Left ventricle myocardium inferior (tissue), 1 donor: ENCODE measurements around the gene DNAH11. TPM values are rescaled to one million over a fixed set of nuclear protein-coding genes. Genes with fewer than 3 reads are reported as not detected.

Experiments
- DNase-seq: peaks from one replicate; pipeline ENCODE4 v3.0.0-alpha.2; 2020
- H3K27ac ChIP-seq: fragments of 200-600 bp; replicated peaks from 2 replicates; pipeline ENCODE4 v1.8.0; 2021
- H3K27me3 ChIP-seq: fragments of 200-600 bp; 2 replicates; pipeline ENCODE4 v1.8.0; 2021; ENCODE audit warnings: low read depth
- H3K36me3 ChIP-seq: fragments of 200-600 bp; 2 replicates; pipeline ENCODE4 v1.8.0; 2021
- H3K4me1 ChIP-seq: fragments of 200-600 bp; 2 replicates; pipeline ENCODE4 v1.8.0; 2021
- H3K4me3 ChIP-seq: fragments of 200-600 bp; 2 replicates; pipeline ENCODE4 v1.8.0; 2021; ENCODE audit warnings: mild to moderate bottlenecking, moderate library complexity
- H3K9me3 ChIP-seq: fragments of 200-600 bp; replicated peaks from 2 replicates; pipeline ENCODE4 v1.8.0; 2021
- intact Hi-C: fragments of 100-400 bp; cut with micrococcal nuclease; formaldehyde crosslinking; loops from one replicate; pipeline ENCODE4 v1.11.0; 2022
- total RNA-seq: library from RNA; stranded (reverse); fragmentation: NEBNext Ultra II Directional; extraction: Animal tissue kit (Norgen Biotek cat#: 25700); gene quantifications from one replicate; pipeline ENCODE4 v1.2.1, GENCODE V29; 2021
- TF ChIP-seq, protein P1 (sequence below): fragments of 200-600 bp; IDR thresholded peaks from 2 replicates; pipeline ENCODE4 v1.8.0; 2021; ENCODE audit warnings: antibody characterized with exemption, mild to moderate bottlenecking, borderline replicate concordance
- donor health status: DM: no; HTN: yes; CAD: no; lungs with severe emphysema.

DNAH11 gene
- total RNA-seq, 1 donor from 2014 or later = 0.74 TPM

DNA sequence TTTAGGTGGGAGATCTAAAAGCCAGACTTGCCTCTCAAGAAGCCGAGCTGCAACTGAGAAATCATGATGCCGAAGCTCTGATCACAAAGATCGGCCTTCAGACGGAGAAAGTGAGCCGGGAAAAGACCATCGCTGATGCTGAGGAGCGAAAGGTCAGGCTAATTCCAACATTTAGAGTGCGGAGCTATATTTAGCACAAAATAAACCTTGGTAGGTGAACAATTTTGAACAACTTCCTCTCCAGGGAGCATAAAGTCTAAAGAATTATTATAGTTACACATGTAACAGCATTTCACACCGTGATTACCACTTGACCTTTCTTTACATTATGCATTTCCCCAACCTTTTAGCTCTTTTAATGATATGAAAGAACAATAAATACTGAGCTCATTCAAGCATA lies 236.1 kb downstream of the DNAH11 start:
- Histone ChIP-seq H3K36me3 (no peaks in the 10 kb centered on the region), H3K27ac (no peak overlapping the region), H3K9me3 (no peaks in the 10 kb centered on the region), H3K27me3 (no peaks in the 10 kb centered on the region), H3K4me3 (no peak overlapping the region), H3K4me1 (no peaks in the 10 kb centered on the region)
- intact Hi-C loops = no loop called here
- DNase-seq = no peak
- TF ChIP-seq, protein P1, sequence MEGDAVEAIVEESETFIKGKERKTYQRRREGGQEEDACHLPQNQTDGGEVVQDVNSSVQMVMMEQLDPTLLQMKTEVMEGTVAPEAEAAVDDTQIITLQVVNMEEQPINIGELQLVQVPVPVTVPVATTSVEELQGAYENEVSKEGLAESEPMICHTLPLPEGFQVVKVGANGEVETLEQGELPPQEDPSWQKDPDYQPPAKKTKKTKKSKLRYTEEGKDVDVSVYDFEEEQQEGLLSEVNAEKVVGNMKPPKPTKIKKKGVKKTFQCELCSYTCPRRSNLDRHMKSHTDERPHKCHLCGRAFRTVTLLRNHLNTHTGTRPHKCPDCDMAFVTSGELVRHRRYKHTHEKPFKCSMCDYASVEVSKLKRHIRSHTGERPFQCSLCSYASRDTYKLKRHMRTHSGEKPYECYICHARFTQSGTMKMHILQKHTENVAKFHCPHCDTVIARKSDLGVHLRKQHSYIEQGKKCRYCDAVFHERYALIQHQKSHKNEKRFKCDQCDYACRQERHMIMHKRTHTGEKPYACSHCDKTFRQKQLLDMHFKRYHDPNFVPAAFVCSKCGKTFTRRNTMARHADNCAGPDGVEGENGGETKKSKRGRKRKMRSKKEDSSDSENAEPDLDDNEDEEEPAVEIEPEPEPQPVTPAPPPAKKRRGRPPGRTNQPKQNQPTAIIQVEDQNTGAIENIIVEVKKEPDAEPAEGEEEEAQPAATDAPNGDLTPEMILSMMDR = no peak

DNA sequence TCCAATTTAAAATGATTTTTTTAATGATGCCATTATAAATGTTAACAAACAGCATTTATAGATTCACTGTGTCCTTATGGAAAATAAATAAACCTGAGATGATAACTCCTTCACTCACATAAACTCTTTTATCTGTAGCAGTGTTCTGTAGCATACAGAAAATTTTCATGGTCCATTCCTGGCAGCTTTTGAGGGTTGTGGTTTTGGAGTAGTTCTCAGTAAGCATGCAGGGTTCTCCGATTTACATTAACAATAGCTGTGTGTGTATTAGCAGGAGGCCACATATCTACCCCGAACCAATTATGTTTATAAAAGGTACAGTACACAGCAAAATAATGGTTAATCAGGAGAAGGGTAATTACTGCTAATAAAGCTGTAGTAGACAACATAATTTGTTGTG lies 240.2 kb downstream of the DNAH11 start:
- Histone ChIP-seq H3K27me3 (no peaks in the 10 kb centered on the region), H3K4me1 (no peaks in the 10 kb centered on the region), H3K9me3 (no peaks in the 10 kb centered on the region), H3K4me3 (no peak overlapping the region), H3K27ac (no peak overlapping the region), H3K36me3 (no peaks in the 10 kb centered on the region)
- TF ChIP-seq, protein P1 = no peak
- DNase-seq = no peak
- intact Hi-C loops = no loop called here

DNA sequence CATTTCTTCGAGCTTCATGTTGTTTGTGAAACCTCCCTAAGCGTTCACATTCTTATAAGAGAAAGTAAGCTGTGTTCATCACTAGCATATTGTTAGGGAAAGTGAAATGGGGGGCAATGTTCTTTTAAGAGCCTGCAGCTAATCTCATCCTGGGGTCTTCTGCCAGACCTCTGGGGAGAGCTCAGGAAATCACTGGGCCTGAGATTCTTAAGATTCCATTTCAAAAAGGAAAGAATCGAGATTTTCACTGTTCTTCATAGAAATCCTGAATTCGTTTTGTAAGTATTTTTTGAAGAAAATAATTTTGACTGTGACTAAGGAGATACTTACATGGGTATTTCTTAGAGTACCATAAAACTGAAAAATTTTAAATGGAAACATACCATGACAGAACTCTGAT lies 242.2 kb downstream of the DNAH11 start:
- no peak for DNase-seq
- Histone ChIP-seq H3K4me1 (no peaks in the 10 kb centered on the region), H3K4me3 (no peak overlapping the region), H3K27me3 (no peaks in the 10 kb centered on the region), H3K36me3 (no peaks in the 10 kb centered on the region), H3K9me3 (no peaks in the 10 kb centered on the region), H3K27ac (no peak overlapping the region)
- TF ChIP-seq, protein P1 = no peak
- intact Hi-C loops = no loop called here

DNA sequence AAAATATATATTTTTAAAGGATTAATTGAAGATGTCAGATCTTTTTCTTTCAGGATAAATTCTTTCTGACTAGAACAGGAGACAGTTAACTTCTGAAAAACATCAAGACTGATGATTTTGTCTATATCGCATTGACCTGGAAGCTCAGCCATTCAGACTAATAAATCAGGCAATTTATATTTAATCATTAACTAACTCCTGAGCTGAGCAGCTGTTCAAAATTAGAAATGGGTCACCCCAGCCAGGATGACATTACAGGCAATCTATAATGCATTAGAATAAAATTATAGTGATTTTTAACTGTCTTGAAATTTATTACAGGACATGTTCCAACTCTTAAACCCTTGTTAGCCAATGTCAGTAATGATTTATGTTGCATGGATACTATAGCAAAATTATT lies 263.0 kb downstream of the DNAH11 start:
- TF ChIP-seq, protein P1 = no peak

DNA sequence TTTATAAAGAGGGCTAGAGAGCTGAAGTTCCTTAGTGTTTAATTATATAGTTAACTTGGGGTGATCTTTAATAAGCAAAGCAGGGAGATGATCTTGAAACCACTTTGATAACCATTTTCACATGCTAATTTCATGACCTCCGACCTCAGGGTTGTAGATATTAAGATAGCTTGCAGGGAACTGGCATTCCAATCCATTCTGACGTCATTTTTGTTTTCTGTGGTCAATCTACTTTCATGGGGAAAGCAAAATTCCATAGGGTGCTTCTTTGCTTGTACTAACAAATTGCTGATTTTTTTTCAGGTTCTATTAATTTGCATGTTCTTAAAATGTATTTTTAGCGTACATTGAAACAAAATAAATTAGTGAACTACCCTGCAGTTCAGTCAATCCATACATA lies 263.5 kb downstream of the DNAH11 start:
- no peaks in the 10 kb centered on the region for H3K27me3 ChIP-seq
- H3K27ac ChIP-seq = no peak overlapping the region
- H3K9me3 ChIP-seq = no peaks in the 10 kb centered on the region
- no peaks in the 10 kb centered on the region for H3K36me3 ChIP-seq
- no peaks in the 10 kb centered on the region for H3K4me1 ChIP-seq
- TF ChIP-seq, protein P1 = no peak
- no peak overlapping the region for H3K4me3 ChIP-seq
- intact Hi-C loops = no loop called here
- no peak for DNase-seq

More for the DNA sequence above, 263.0 kb downstream of the DNAH11 start:
- Histone ChIP-seq H3K4me1 (no peaks in the 10 kb centered on the region), H3K27me3 (no peaks in the 10 kb centered on the region), H3K9me3 (no peaks in the 10 kb centered on the region), H3K27ac (no peak overlapping the region), H3K4me3 (no peak overlapping the region), H3K36me3 (no peaks in the 10 kb centered on the region)
- intact Hi-C loops = no loop called here
- no peak for DNase-seq

DNA sequence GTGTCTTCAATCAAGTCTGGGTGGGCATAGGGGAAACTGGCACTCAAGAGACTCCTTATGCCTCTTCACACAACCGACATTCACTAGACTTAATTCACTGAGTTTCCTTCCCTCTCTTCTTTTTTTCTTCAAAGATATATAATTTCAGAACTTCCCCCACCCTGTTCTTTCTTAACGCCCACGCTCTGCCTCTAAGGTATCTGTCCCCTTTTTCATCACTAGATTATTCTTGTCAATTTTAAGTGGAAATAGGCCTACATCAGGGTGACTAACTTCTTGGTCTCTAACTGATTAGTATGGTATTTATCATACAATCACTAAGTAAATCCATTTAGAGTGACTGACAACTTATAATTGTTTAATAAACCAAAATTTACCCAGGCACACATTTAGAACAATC lies 276.2 kb downstream of the DNAH11 start:
- TF ChIP-seq, protein P1 = no peak
- H3K4me1 ChIP-seq = no peaks in the 10 kb centered on the region
- H3K9me3 ChIP-seq = no peaks in the 10 kb centered on the region
- no peaks in the 10 kb centered on the region for H3K36me3 ChIP-seq
- no peak for DNase-seq
- no peaks in the 10 kb centered on the region for H3K27me3 ChIP-seq
- H3K4me3 ChIP-seq = no peak overlapping the region
- intact Hi-C loops = no loop called here
- no peak overlapping the region for H3K27ac ChIP-seq
